GM12872 (cell line): ENCODE data around the gene COMT.

Experiments
- TF ChIP-seq, protein P1 (sequence below): IDR thresholded peaks from 3 replicates; pipeline ENCODE4 v1.5.1; 2011; ENCODE audit warnings: low read depth, mild to moderate bottlenecking, low read length, moderate library complexity; ENCODE audit not compliant: insufficient read depth

COMT gene

DNA sequence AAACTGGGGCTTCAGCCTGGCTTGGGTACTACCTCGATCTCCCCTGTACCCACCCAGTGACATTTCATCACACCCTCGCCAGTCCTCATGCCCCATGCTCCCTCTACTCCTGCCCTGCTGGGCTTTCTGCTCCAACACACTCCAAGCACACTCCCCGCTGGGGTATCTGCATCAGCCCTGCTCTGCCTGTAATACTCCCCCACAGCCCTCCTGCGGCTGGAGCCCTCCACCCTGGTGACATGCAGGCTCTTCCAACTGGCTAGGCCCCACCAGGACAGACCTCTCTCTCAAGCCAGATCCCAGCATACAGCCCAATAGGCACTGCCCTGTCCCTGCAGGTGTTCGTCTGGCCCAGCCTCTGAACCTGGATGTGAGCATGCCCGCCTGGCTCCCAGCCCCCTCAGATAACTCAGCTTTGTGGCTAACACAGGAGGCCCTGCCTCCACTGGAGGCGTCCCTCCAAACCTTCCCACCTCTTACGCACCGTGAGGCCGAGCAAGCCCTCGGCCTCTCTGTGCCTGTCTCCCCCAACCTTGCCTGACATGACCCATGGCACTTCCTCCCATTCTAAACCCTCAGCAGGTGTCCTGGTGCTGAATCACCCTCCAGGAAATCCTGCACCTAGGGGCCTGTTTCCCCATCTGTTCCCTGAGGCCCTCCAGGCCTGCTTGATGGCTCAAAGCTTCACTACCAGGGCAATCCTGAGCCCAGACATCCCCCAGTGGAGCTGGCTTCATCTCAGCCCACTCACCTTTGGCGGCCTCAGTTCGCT lies 33.5 kb downstream of the COMT start:
- TF ChIP-seq, protein P1, sequence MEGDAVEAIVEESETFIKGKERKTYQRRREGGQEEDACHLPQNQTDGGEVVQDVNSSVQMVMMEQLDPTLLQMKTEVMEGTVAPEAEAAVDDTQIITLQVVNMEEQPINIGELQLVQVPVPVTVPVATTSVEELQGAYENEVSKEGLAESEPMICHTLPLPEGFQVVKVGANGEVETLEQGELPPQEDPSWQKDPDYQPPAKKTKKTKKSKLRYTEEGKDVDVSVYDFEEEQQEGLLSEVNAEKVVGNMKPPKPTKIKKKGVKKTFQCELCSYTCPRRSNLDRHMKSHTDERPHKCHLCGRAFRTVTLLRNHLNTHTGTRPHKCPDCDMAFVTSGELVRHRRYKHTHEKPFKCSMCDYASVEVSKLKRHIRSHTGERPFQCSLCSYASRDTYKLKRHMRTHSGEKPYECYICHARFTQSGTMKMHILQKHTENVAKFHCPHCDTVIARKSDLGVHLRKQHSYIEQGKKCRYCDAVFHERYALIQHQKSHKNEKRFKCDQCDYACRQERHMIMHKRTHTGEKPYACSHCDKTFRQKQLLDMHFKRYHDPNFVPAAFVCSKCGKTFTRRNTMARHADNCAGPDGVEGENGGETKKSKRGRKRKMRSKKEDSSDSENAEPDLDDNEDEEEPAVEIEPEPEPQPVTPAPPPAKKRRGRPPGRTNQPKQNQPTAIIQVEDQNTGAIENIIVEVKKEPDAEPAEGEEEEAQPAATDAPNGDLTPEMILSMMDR: no peak

DNA sequence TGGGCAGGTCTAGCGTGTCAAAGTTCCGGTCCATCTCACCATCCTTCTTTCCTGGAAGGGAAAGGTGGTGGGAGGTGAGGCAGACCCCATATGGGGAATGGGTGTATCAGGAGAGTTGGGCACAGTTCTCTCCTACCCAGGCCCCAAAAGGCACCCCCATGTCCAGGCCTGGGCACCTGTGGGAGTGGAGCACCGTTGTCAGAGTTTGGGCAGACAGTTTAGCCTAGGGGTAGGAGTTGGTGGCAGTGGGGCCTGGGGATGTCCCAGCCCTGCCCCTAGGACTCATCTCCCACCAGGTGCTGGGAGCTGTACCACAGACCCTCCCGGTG lies 34.1 kb downstream of the COMT start:
- TF ChIP-seq, protein P1: no peak

DNA sequence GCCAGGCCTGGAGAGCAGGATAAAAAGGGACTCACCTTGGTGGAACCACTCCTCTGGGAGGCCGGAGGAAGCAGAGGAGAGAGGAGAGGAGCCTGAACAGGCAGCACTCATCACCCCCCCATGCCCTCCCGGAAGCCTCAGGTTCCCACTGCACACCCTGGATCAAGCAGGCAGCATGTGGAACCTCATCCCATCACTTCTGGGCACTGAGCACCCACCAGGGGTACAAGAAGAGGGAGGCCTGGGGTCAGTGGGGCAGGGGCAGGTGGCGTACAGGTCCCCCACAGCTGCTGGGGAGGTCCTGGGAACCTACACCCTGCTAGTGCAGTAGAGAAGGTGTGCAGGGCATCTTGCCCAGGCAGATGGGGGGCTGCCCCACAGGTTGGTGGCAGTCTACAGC lies 35.1 kb downstream of the COMT start:
- TF ChIP-seq, protein P1: no peak

DNA sequence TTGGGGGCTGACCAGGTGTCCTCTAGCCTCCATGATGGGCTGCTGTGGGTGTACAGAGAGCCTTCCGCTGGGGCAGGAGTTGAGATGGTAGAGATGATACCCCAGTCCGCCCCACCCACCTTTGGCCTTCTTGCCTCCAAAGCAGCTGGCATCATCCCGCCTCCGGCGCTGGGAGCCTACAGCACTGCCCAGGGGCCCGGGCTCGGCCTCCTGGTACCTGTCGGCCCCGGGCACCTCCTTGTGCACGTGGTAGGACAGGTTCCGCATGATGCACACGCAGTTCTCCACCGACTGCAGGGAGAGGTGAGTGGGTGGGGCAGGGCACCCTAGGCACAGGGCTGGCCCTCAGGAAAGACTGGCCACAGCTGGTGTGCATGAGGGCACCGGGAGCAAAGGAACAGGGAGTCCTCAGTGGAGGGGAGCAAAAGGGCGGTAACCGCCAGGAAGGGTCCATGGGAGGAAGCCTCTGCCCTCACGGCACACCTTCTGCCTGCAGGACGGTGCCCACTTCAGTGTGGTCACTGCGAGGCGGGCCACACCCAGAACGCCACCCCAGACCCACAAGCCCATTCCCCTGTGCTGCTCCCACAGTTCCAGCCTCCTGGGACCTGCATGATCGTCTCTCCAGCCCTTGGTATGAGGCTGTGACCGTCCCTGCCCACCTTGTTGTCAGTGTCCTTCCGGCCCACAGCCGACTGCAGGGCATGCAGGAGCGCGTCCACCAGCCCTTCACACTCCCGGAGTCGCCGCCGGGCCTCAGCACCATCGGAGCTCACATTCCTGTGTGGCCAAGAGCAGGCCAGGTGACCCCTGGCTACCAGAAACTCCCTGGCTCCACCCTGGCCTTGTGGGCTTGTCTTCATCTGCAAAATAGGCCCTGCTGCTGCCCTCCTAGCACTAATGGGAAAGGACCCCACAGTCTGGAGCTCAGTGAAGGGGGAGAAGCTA lies 36.0 kb downstream of the COMT start:
- TF ChIP-seq, protein P1: no peak

DNA sequence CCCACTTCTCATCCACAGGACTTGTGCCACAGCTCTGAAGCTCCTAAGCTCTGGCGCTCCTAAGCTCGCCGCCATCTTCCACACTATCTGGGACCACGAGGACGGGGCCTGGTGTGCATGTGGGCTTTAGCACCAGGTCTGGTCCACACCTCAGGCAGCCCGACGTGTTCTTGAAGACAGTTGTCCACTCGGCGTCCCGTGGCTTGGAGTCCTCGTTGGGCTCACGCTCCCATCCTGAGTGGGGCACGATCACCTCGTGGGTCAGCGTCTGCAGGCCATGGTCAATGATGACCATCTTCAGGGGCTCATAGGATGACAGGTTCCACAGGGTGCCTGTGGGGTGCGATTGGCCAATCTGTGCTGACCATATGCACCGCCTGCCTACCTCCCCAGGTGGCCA lies 37.2 kb downstream of the COMT start:
- TF ChIP-seq, protein P1: no peak

DNA sequence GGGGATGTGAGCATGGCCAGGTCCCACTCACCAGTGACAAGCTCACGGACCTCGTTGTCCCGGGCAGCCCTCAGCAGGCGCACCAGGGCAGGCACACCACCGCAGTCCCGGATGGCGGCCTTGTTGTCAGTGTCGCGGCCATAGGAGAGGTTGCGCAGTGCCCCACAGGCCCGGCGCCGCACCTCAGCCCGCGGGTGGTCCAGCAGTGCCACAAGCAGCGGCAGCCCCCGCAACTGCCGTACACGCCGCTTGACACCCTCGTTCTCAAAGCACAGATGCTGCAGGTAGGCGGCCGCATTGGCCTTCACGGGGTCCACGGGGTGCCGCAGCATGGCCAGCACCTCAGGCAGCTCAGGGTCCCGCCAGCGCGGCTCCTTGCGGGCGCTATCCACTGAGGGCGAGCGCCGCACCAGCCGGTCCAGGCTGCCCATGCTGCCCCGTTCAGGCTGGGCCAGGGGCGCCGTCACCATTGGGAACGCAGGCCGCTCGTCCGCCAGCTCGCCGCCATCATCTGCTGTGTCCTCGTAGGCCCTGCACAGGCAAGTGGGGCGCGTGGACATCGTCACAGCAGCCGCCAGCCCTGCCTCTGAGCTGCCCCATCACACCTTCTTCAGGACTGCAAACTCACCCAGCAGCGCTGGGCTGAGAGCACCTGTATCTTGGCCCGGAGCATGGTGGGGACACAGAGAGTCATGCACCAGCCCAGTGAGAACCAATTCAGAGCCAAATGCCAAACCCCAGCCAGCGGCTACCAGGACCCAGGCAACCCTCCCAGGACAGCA lies 38.3 kb downstream of the COMT start:
- TF ChIP-seq, protein P1: no peak

DNA sequence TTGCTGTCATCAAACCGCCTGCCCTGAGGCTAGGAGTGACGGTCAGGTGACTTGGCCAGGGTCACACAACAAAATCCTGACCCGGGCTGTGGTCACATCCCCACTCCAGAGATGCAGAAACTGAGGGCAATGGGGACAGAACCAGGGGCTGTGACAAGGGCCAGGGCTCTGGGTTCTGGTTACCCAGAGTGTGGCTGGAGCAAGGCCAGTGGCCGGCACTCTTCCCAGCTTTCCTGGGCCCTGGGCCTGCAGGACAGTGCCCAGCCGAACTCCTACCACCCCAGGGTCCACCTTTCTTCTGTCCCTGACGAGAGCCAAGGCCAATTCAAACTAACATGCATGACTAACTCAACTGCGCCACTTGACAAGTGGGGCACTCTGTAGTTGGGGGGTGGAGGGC lies 39.2 kb downstream of the COMT start:
- TF ChIP-seq, protein P1: no peak
